Measurements from ENCODE around the gene IL1B.

IL1B gene

DNA sequence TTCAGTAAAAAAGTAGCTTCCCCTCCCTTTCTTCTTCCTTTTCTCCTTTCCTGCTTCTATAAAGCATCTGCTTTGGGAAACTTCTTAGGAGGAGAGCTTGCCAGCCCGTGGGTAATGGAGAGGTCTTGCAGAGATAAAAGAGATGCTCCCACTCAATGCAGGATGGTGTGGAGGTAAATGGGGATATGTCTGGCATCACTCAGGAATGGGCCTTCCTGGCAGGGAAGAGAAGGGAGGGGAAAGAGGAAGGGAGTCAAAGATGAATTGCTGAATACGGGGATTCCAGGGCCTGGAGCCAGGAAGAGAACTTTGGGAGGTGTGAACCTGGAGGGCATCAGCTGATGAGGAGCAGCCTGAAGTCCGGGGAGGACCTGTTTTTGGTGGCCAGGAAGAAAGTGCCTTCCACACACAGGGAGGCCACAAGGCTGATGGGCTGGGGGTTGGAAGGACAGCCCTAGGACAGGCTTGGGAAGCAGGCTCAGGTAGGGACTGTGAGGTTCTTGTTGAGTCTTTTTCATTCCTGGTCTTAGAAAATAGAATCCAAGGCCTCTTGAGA lies 25.2 kb downstream of the IL1B start:
- H3K4me2 ChIP-seq, result no peak overlapping the region
- no peak overlapping the region for H3K9ac ChIP-seq
- H3K27me3 ChIP-seq (ENCODE audit: insufficient read depth, low read depth), result no peaks in the 10 kb centered on the region
- TF ChIP-seq, protein P1, sequence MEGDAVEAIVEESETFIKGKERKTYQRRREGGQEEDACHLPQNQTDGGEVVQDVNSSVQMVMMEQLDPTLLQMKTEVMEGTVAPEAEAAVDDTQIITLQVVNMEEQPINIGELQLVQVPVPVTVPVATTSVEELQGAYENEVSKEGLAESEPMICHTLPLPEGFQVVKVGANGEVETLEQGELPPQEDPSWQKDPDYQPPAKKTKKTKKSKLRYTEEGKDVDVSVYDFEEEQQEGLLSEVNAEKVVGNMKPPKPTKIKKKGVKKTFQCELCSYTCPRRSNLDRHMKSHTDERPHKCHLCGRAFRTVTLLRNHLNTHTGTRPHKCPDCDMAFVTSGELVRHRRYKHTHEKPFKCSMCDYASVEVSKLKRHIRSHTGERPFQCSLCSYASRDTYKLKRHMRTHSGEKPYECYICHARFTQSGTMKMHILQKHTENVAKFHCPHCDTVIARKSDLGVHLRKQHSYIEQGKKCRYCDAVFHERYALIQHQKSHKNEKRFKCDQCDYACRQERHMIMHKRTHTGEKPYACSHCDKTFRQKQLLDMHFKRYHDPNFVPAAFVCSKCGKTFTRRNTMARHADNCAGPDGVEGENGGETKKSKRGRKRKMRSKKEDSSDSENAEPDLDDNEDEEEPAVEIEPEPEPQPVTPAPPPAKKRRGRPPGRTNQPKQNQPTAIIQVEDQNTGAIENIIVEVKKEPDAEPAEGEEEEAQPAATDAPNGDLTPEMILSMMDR (conservative IDR thresholded peaks at IDR 0.05; ENCODE audit: low read depth, low read length), result no peak
- no peaks in the 10 kb centered on the region for H3K36me3 ChIP-seq (ENCODE audit: insufficient read depth)
- H2AFZ ChIP-seq (ENCODE audit: low read depth), result no peak overlapping the region
- H3K4me1 ChIP-seq (ENCODE audit: low read depth, poor library complexity, severe bottlenecking), result no peaks in the 10 kb centered on the region
- H3K4me3 ChIP-seq (IDR thresholded peaks at IDR 0.05; ENCODE audit: insufficient read depth, low read depth, low read length), result no peak overlapping the region
- H3K27ac ChIP-seq, result no peak overlapping the region
- no peaks in the 10 kb centered on the region for H3K79me2 ChIP-seq (ENCODE audit: insufficient read depth, low read depth)
- no peaks in the 10 kb centered on the region for H4K20me1 ChIP-seq (ENCODE audit: insufficient read depth)

DNA sequence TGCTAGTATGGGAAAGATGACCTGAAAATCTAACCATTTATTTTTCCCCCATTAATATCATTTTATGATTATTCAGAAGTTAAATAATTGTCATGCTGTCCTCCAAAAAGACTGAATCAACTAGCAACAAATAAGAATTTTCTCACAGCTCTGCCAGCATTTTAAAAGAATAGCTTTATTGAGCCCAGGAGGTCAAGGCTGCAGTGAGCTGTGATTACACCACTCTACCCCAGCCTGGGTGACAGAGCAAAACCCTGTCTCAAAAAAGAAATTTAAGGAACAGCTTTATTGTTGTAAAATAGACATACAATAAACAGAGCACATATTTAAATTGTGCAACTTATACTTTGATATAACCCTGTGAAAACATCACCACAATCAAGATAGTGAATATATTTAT lies 27.5 kb downstream of the IL1B start:
- no peaks in the 10 kb centered on the region for H4K20me1 ChIP-seq (ENCODE audit: insufficient read depth)
- H3K4me1 ChIP-seq (ENCODE audit: low read depth, poor library complexity, severe bottlenecking), result no peaks in the 10 kb centered on the region
- no peak overlapping the region for H3K4me3 ChIP-seq (IDR thresholded peaks at IDR 0.05; ENCODE audit: insufficient read depth, low read depth, low read length)
- no peak overlapping the region for H3K4me2 ChIP-seq
- H3K9ac ChIP-seq, result no peak overlapping the region
- H3K79me2 ChIP-seq (ENCODE audit: insufficient read depth, low read depth), result no peaks in the 10 kb centered on the region
- H3K27me3 ChIP-seq (ENCODE audit: insufficient read depth, low read depth), result no peaks in the 10 kb centered on the region
- TF ChIP-seq, protein P1 (conservative IDR thresholded peaks at IDR 0.05; ENCODE audit: low read depth, low read length), result no peak
- H2AFZ ChIP-seq (ENCODE audit: low read depth), result no peak overlapping the region
- H3K36me3 ChIP-seq (ENCODE audit: insufficient read depth), result no peaks in the 10 kb centered on the region
- no peak overlapping the region for H3K27ac ChIP-seq

DNA sequence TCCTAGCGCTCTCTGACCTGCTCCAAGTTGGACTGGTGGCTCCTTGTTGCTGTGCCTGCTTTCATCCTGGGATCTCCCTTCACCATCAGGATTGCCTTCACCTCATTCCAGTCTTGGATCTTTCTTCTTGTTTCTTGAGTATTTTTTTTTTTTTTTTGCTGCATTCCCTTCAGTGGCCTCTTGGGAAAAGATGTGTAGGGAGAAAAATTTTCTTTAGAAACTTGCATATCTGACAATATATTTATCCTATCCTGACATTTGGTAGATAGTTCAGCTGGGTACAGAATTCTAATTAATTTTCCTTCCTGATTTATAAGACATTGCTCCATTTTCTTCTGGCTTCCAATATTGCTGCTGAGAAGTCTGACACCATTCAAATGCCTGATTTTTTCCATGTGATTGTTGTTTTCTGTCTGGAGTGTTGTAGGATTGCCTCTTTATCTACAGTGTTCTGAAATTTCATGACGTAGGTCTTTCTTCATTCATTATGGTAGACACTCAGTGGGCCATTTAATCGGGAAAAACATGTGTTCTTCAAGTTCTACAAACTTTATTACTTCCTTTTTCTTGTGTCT lies 29.3 kb downstream of the IL1B start:
- no peaks in the 10 kb centered on the region for H3K4me1 ChIP-seq (ENCODE audit: low read depth, poor library complexity, severe bottlenecking)
- no peaks in the 10 kb centered on the region for H3K79me2 ChIP-seq (ENCODE audit: insufficient read depth, low read depth)
- H2AFZ ChIP-seq (ENCODE audit: low read depth), result no peak overlapping the region
- no peaks in the 10 kb centered on the region for H4K20me1 ChIP-seq (ENCODE audit: insufficient read depth)
- H3K27me3 ChIP-seq (ENCODE audit: insufficient read depth, low read depth), result no peaks in the 10 kb centered on the region
- no peaks in the 10 kb centered on the region for H3K36me3 ChIP-seq (ENCODE audit: insufficient read depth)
- H3K27ac ChIP-seq, result no peak overlapping the region
- TF ChIP-seq, protein P1 (conservative IDR thresholded peaks at IDR 0.05; ENCODE audit: low read depth, low read length), result no peak
- no peak overlapping the region for H3K9ac ChIP-seq
- no peak overlapping the region for H3K4me2 ChIP-seq
- no peak overlapping the region for H3K4me3 ChIP-seq (IDR thresholded peaks at IDR 0.05; ENCODE audit: insufficient read depth, low read depth, low read length)

DNA sequence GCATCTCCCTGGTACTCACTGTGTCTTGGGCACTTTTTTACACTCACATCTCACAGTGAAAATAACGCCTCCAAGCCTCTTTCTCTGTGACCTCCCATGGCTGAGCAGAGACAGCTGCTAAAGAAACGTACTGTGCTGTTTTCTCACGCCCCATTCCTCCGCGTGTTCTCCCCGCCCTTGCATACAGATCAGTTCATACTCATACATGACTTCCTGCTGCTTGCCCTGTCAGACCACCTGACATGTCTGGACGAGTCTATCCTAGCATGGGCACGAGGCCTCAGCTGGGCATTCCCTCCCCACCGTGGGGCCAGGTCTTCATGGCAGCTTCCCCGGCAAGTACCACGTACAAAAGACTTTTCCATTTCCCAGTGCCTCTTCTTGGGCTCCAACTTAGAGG lies 31.0 kb downstream of the IL1B start:
- Histone ChIP-seq H3K79me2 (ENCODE audit: insufficient read depth, low read depth) (no peaks in the 10 kb centered on the region), H3K36me3 (ENCODE audit: insufficient read depth) (no peaks in the 10 kb centered on the region), H3K27me3 (ENCODE audit: insufficient read depth, low read depth) (no peaks in the 10 kb centered on the region), H3K4me3 (IDR thresholded peaks at IDR 0.05; ENCODE audit: insufficient read depth, low read depth, low read length) (no peak overlapping the region), H3K4me2 (no peak overlapping the region), H3K9ac (no peak overlapping the region), H3K4me1 (ENCODE audit: low read depth, poor library complexity, severe bottlenecking) (no peaks in the 10 kb centered on the region), H3K27ac (no peak overlapping the region), H2AFZ (ENCODE audit: low read depth) (no peak overlapping the region), H4K20me1 (ENCODE audit: insufficient read depth) (no peaks in the 10 kb centered on the region)
- TF ChIP-seq, protein P1 (conservative IDR thresholded peaks at IDR 0.05; ENCODE audit: low read depth, low read length), result no peak
